Calu3 (cell line): ENCODE measurements around the gene ARHGEF12. TPM values are rescaled to one million over a fixed set of nuclear protein-coding genes. Genes with fewer than 3 reads are reported as not detected.

Experiments
- BruUV-seq: library from RNA; stranded (reverse); fragments of 400-500 nt; replicated peaks from 2 replicates; lab custom pipeline; 2021; lab: Mats Ljungman, UMichigan
- CTCF ChIA-PET: fragments of 300-600 bp; sonication (Branson Sonifier 250); formaldehyde crosslinking; loops from one replicate; lab custom pipeline; 2022; ENCODE audit warnings: antibody characterized with exemption; lab: Charles Lee
- DNase-seq: peaks from one replicate; pipeline ENCODE4 v3.0.0; 2022
- H3K27ac Mint-ChIP-seq: one replicate; pipeline ENCODE4 v1.8.0; 2022; ENCODE audit warnings: mixed read lengths; ENCODE audit not compliant: unreplicated experiment
- H3K27me3 Mint-ChIP-seq: one replicate; pipeline ENCODE4 v1.8.0; 2022; ENCODE audit warnings: mixed read lengths; ENCODE audit not compliant: unreplicated experiment
- H3K36me3 Mint-ChIP-seq: one replicate; pipeline ENCODE4 v1.8.0; 2022; ENCODE audit warnings: mild to moderate bottlenecking, moderate library complexity, mixed read lengths; ENCODE audit not compliant: insufficient read depth, unreplicated experiment
- H3K4me1 Mint-ChIP-seq: one replicate; pipeline ENCODE4 v1.8.0; 2022; ENCODE audit warnings: mild to moderate bottlenecking, low read depth, mixed read lengths; ENCODE audit not compliant: unreplicated experiment
- H3K4me3 Mint-ChIP-seq: one replicate; pipeline ENCODE4 v1.8.0; 2022; ENCODE audit warnings: mild to moderate bottlenecking, low read depth, moderate library complexity, mixed read lengths; ENCODE audit not compliant: unreplicated experiment
- H3K9me3 Mint-ChIP-seq: one replicate; pipeline ENCODE4 v1.8.0; 2022; ENCODE audit warnings: low read depth, mixed read lengths; ENCODE audit not compliant: unreplicated experiment
- CTCF ChIP-seq: fragments of 200-600 bp; IDR thresholded peaks from one replicate; pipeline ENCODE4 v1.8.0; 2022; ENCODE audit warnings: antibody characterized with exemption; ENCODE audit not compliant: unreplicated experiment
- intact Hi-C: fragments of 100-400 bp; cut with micrococcal nuclease; formaldehyde crosslinking; loops from one replicate; pipeline ENCODE4 v1.10.0; 2022; ENCODE audit not compliant: unreplicated experiment
- total RNA-seq: library from RNA; stranded (reverse); gene quantifications from 2 replicates; pipeline ENCODE4 v1.2.3, GENCODE V29; 2022

Gene ARHGEF12
- total RNA-seq, 1 experiment from 2014 or later = 50.0 TPM

- Mint-ChIP-seq H3K4me3 (no peak overlapping the region), H3K9me3 (no peaks in the 10 kb centered on the region), H3K4me1 (peaks cover 38% of the 10 kb centered on the region), H3K27ac (no peak overlapping the region), H3K27me3 (no peaks in the 10 kb centered on the region), H3K36me3 (peaks cover 15% of the 10 kb centered on the region)
- BruUV-seq = no TSS peak
- no peak for TF ChIP-seq CTCF
- CTCF ChIA-PET = no interaction called here
- intact Hi-C loops = no loop called here
- DNase-seq = no peak
Measured at GRCh38 chr11:120308081-120308480, 28.1 kb upstream of the ARHGEF12 start.

DNA sequence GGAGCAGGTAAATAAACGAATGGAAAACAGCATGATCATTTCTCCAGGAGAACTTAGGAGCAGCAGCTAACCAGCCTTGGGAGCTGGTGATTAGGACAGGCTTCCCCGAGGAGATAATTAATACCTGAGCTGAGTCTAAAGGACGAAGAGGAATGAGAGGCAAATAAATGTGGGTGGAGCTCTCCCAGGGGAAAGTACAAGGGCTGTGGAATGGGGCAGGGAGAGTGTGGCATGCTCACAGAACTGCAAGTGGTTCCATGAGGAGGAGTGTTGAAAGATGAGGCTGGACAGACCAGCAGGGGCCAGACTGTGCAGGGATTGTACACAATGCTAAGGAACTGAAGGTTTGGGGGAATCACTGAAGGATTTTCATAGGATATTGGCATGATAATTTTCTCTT is 25.3 kb upstream of the ARHGEF12 start:
- intact Hi-C loops = no loop called here
- Mint-ChIP-seq H3K36me3 (no peaks in the 10 kb centered on the region), H3K4me1 (peaks cover 12% of the 10 kb centered on the region), H3K4me3 (no peak overlapping the region), H3K9me3 (no peaks in the 10 kb centered on the region), H3K27me3 (no peaks in the 10 kb centered on the region), H3K27ac (no peak overlapping the region)
- no TSS peak for BruUV-seq
- TF ChIP-seq CTCF = no peak
- CTCF ChIA-PET = no interaction called here
- DNase-seq = no peak

- CTCF ChIA-PET = no interaction called here
- DNase-seq = no peak
- Mint-ChIP-seq H3K27me3 (no peaks in the 10 kb centered on the region), H3K9me3 (no peaks in the 10 kb centered on the region), H3K4me1 (peaks cover 20% of the 10 kb centered on the region), H3K27ac (no peak overlapping the region), H3K4me3 (no peak overlapping the region), H3K36me3 (peaks cover 5% of the 10 kb centered on the region)
- no peak for TF ChIP-seq CTCF
- BruUV-seq = no TSS peak
- intact Hi-C loops = no loop called here
Measured at GRCh38 chr11:120314861-120315260, 21.4 kb upstream of the ARHGEF12 start.

- no peaks in the 10 kb centered on the region for H3K9me3 Mint-ChIP-seq
- peak; percentile 82 for DNase-seq
- H3K4me1 Mint-ChIP-seq = peaks cover 20% of the 10 kb centered on the region
- peak overlapping the region; percentile 80 for H3K27ac Mint-ChIP-seq
- BruUV-seq = no TSS peak
- TF ChIP-seq CTCF = no peak
- no peaks in the 10 kb centered on the region for H3K27me3 Mint-ChIP-seq
- CTCF ChIA-PET = no interaction called here
- H3K4me3 Mint-ChIP-seq = peak overlapping the region; percentile 42
- H3K36me3 Mint-ChIP-seq = peaks cover 5% of the 10 kb centered on the region
- intact Hi-C loops = no loop called here
Measured at GRCh38 chr11:120316880-120317688, 19.1 kb upstream of the ARHGEF12 start.
